GM23338 (cell line): Measurements from ENCODE around the gene TMBIM6. TPM values are rescaled to one million over a fixed set of nuclear protein-coding genes. Genes with fewer than 3 reads are reported as not detected.

Experiments
- ATAC-seq: fragments of 200-7000 bp; cut with Tn5 transposase; 3 replicates; pipeline ENCODE4 v1.9.1; 2020
- DNase-seq: peaks from one replicate; pipeline ENCODE4 v3.0.0-alpha.2; 2015; ENCODE audit warnings: low spot score
- H2AFZ ChIP-seq: fragments of 200-600 bp; sonication (generic); 2 replicates; pipeline ENCODE4 v1.8.0; 2016; ENCODE audit warnings: antibody characterized with exemption, mild to moderate bottlenecking, moderate library complexity
- H3F3A ChIP-seq: fragments of 200-600 bp; sonication (generic); replicated peaks from 2 replicates; pipeline ENCODE4 v1.8.0; 2017; ENCODE audit warnings: antibody characterized with exemption, mixed run types, low read depth
- H3K27ac ChIP-seq: fragments of 200-600 bp; sonication (generic); 2 replicates; pipeline ENCODE4 v1.6.1; 2016; ENCODE audit warnings: low read depth
- H3K27me3 ChIP-seq: fragments of 200-600 bp; sonication (generic); 2 replicates; pipeline ENCODE4 v1.8.0; 2016; ENCODE audit warnings: mild to moderate bottlenecking, mixed run types, moderate library complexity; ENCODE audit not compliant: insufficient read depth
- H3K36me3 ChIP-seq: fragments of 200-600 bp; sonication (generic); 2 replicates; pipeline ENCODE4 v1.8.0; 2016; ENCODE audit warnings: mild to moderate bottlenecking; ENCODE audit not compliant: insufficient read depth
- H3K4me1 ChIP-seq: fragments of 200-600 bp; sonication (generic); 2 replicates; pipeline ENCODE4 v1.8.0; 2016; ENCODE audit warnings: mild to moderate bottlenecking, moderate library complexity; ENCODE audit not compliant: insufficient read depth
- H3K4me2 ChIP-seq: fragments of 200-600 bp; sonication (generic); 2 replicates; pipeline ENCODE4 v1.7.1; 2017; ENCODE audit warnings: mixed run types
- H3K4me3 ChIP-seq: fragments of 200-600 bp; sonication (generic); 2 replicates; pipeline ENCODE4 v1.6.1; 2016; ENCODE audit warnings: mixed run types
- H3K79me2 ChIP-seq: fragments of 200-600 bp; sonication (generic); replicated peaks from 2 replicates; pipeline ENCODE4 v1.8.0; 2017; ENCODE audit warnings: mild to moderate bottlenecking; ENCODE audit not compliant: insufficient read depth
- H3K9me2 ChIP-seq: fragments of 200-600 bp; sonication (generic); 2 replicates; pipeline ENCODE4 v1.8.0; 2017; ENCODE audit not compliant: insufficient read depth
- H4K20me1 ChIP-seq: fragments of 200-600 bp; sonication (generic); replicated peaks from 2 replicates; pipeline ENCODE4 v1.8.0; 2017; ENCODE audit warnings: mild to moderate bottlenecking; ENCODE audit not compliant: insufficient read depth
- H3K27ac Mint-ChIP-seq: 2 replicates; pipeline ENCODE4 v1.8.0; 2020; ENCODE audit warnings: inconsistent platforms, mild to moderate bottlenecking, moderate library complexity, mixed read lengths
- H3K27me3 Mint-ChIP-seq: 3 replicates; pipeline ENCODE4 v1.8.0; 2022; ENCODE audit warnings: low read depth, mild to moderate bottlenecking, moderate library complexity, mixed read lengths, inconsistent platforms; ENCODE audit not compliant: insufficient read depth, poor library complexity
- H3K36me3 Mint-ChIP-seq: 3 replicates; pipeline ENCODE4 v1.8.0; 2021; ENCODE audit warnings: low read depth, mild to moderate bottlenecking, inconsistent platforms, moderate library complexity, mixed read lengths
- H3K4me1 Mint-ChIP-seq: 3 replicates; pipeline ENCODE4 v1.8.0; 2020; ENCODE audit warnings: mild to moderate bottlenecking, inconsistent platforms, mixed read lengths
- H3K4me3 Mint-ChIP-seq: 3 replicates; pipeline ENCODE4 v1.8.0; 2021; ENCODE audit warnings: moderate library complexity, mild to moderate bottlenecking, inconsistent platforms, mixed read lengths
- H3K9me3 Mint-ChIP-seq: 3 replicates; pipeline ENCODE4 v1.8.0; 2020; ENCODE audit warnings: moderate library complexity, mild to moderate bottlenecking, inconsistent platforms, mixed read lengths
- CREB1 ChIP-seq: fragments of 250-450 bp; sonication (Bioruptor Pico); IDR thresholded peaks from 2 replicates; pipeline ENCODE4 v1.5.0; 2020; ENCODE audit warnings: low read depth, mild to moderate bottlenecking, moderate library complexity
- CTCF ChIP-seq, 2 experiments: fragments of 200-600 bp in 1 of 2; sonication (generic) in 1 of 2; conservative IDR thresholded peaks; 2 replicates each; pipeline versions ENCODE4 v1.5.1 to v1.6.1; 2016 to 2017; ENCODE audit warnings: antibody characterized with exemption in 2 of 2, low read depth in 2 of 2, mild to moderate bottlenecking in 2 of 2, moderate library complexity in 1 of 2
- EZH2phosphoT487 ChIP-seq: fragments of 200-600 bp; sonication (generic); IDR thresholded peaks from one replicate; pipeline ENCODE4 v1.8.1; 2018; ENCODE audit warnings: antibody characterized with exemption; ENCODE audit not compliant: unreplicated experiment
- JUNB ChIP-seq: IDR thresholded peaks from one replicate; pipeline ENCODE4 v1.6.1; 2016; ENCODE audit warnings: antibody characterized with exemption; ENCODE audit not compliant: unreplicated experiment
- NANOG ChIP-seq: IDR thresholded peaks from 2 replicates; pipeline ENCODE4 v1.6.1; 2016; ENCODE audit warnings: antibody characterized with exemption, borderline replicate concordance
- REST ChIP-seq: IDR thresholded peaks from one replicate; pipeline ENCODE4 v1.6.1; 2018; ENCODE audit warnings: antibody characterized with exemption; ENCODE audit not compliant: unreplicated experiment
- ZNF114 ChIP-seq: fragments of 250-450 bp; sonication (Bioruptor Pico); IDR thresholded peaks from 2 replicates; pipeline ENCODE4 v1.5.0; 2020; ENCODE audit warnings: mild to moderate bottlenecking, moderate library complexity
- ZNF331 ChIP-seq: fragments of 250-450 bp; sonication (Bioruptor Pico); IDR thresholded peaks from 2 replicates; pipeline ENCODE4 v1.5.0; 2020; ENCODE audit warnings: low read depth, mild to moderate bottlenecking, moderate library complexity
- polyA plus RNA-seq: library from polyadenylated mRNA; unstranded; fragments of >200 nt; fragmentation: Nextera tagmentation; extraction: Ambion mirVana; gene quantifications from 2 replicates; pipeline ENCODE4 v1.2.1, GENCODE V29; 2016
- total RNA-seq: library from RNA; depleted of rRNA; stranded (reverse); fragments of >200 nt; shearing (Covaris generic); gene quantifications from 2 replicates; pipeline ENCODE4 v1.2.3, GENCODE V29; 2014

The TMBIM6 gene
- total and polyA plus RNA-seq, 2 experiments from 2014 or later: 245 to 349 TPM

GRCh38 chr12:49728446-49728845, 12.9 kb upstream of the TMBIM6 start (continued):
- no peak for TF ChIP-seq ZNF114 (CRISPR knock-in tag)
- TF ChIP-seq ZNF331: no peak

DNA sequence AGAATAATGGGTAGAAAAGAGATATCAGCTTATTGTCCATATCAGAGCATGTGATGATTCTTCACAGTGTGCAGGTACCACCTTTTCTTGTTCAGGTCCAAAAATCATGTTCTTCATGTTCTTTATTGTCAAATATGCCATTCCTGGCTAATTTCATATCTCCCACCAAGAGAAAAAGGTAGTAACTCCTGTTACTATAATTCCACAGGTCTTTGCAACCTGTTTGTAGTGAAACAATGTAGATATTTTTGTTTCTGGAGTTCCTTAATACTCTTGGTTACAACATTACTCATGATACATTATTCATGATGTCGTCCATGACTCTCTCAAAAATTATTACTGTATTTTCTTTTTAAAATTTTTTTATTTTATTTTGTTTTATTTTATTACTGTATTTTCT, 11.3 kb upstream of the TMBIM6 start:
- no peaks in the 10 kb centered on the region for H3K79me2 ChIP-seq
- H3K4me1 ChIP-seq: no peaks in the 10 kb centered on the region
- no peak overlapping the region for H3K4me2 ChIP-seq
- Mint-ChIP-seq H3K36me3 (peaks cover 4% of the 10 kb centered on the region; the same call in 1 of the 3 replicates), H3K27ac (no peak overlapping the region), H3K27me3 (peaks cover 1% of the 10 kb centered on the region), H3K4me3 (no peak overlapping the region), H3K4me1 (no peaks in the 10 kb centered on the region), H3K9me3 (peaks cover 5% of the 10 kb centered on the region)
- H3K27me3 ChIP-seq: no peaks in the 10 kb centered on the region
- no peaks in the 10 kb centered on the region for H4K20me1 ChIP-seq
- no peak for ATAC-seq
- TF ChIP-seq CREB1 (no peak), NANOG (no peak), REST (no peak), EZH2phosphoT487 (no peak), CTCF (conservative IDR thresholded peaks at IDR 0.05; ENCODE audit: low read depth in 2 of 2) (no peak)
- H2AFZ ChIP-seq: no peak overlapping the region
- no peak overlapping the region for H3K27ac ChIP-seq
- no peaks in the 10 kb centered on the region for H3K9me2 ChIP-seq
- no peaks in the 10 kb centered on the region for H3K36me3 ChIP-seq
- H3F3A ChIP-seq: no peaks in the 10 kb centered on the region
- DNase-seq: no peak
- H3K4me3 ChIP-seq: no peak overlapping the region

DNA sequence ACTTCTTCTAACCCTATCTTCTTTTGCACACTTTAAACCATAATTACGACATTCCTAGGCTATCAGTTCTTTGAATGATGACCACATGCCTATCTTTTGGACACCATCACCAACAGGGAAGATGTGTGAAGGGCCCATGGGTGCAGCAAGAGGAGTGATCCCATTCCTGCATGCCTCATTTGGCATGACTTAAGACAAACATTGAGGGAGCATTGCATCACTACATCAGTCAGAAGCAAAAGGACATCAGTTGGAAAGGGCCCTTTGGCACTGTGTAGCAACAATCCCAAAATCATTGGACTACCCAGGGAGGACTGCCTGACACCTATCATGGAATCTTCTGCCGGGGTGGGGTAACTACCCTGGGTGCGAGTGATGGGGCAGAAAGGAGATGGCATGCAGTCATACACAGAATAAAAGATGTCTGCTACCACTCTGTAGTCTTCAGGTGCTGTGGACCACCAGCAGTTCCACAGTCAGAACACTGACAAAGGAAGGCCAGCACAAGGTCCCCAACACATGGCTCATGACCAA, 10.7 kb upstream of the TMBIM6 start:
- Histone ChIP-seq H3K27me3 (no peaks in the 10 kb centered on the region), H4K20me1 (no peaks in the 10 kb centered on the region), H3K27ac (no peak overlapping the region), H3K4me2 (no peak overlapping the region), H3K9me2 (no peaks in the 10 kb centered on the region), H3K36me3 (no peaks in the 10 kb centered on the region; the same call in 1 of the 2 replicates), H3F3A (no peaks in the 10 kb centered on the region), H3K79me2 (no peaks in the 10 kb centered on the region), H2AFZ (no peak overlapping the region), H3K4me1 (no peaks in the 10 kb centered on the region), H3K4me3 (no peak overlapping the region)
- Mint-ChIP-seq H3K27me3 (peaks cover 3% of the 10 kb centered on the region), H3K27ac (no peak overlapping the region), H3K4me1 (no peaks in the 10 kb centered on the region), H3K4me3 (no peak overlapping the region), H3K9me3 (peaks cover 9% of the 10 kb centered on the region), H3K36me3 (peaks cover 4% of the 10 kb centered on the region; the same call in 1 of the 3 replicates)
- no peak for DNase-seq
- no peak for ATAC-seq
- no peak for TF ChIP-seq JUNB
- TF ChIP-seq ZNF331: no peak
